SJSA1 (cell line): ENCODE results near the gene SYNJ2. TPM values are rescaled to one million over a fixed set of nuclear protein-coding genes. Genes with fewer than 3 reads are reported as not detected.

ENCODE experiments used
- DNase-seq, 2 experiments: peaks; one replicate each; pipeline ENCODE4 v3.0.0-alpha.2; 2015 to 2020; ENCODE audit warnings: low spot score in 2 of 2, low read depth in 1 of 2
- H3K27ac ChIP-seq: fragments of 250-450 bp; sonication (Bioruptor Pico); 2 replicates; pipeline ENCODE4 v1.5.1; 2020; ENCODE audit warnings: mild to moderate bottlenecking, moderate library complexity
- H3K27me3 ChIP-seq: fragments of 250-450 bp; sonication (Bioruptor Pico); replicated peaks from 2 replicates; pipeline ENCODE4 v1.5.1; 2020; ENCODE audit warnings: mild to moderate bottlenecking, moderate library complexity
- H3K36me3 ChIP-seq: fragments of 250-450 bp; sonication (Bioruptor Pico); 2 replicates; pipeline ENCODE4 v1.5.1; 2020; ENCODE audit warnings: mild to moderate bottlenecking
- H3K4me1 ChIP-seq: fragments of 250-450 bp; sonication (Bioruptor Pico); replicated peaks from 2 replicates; pipeline ENCODE4 v1.6.1; 2021; ENCODE audit warnings: mild to moderate bottlenecking
- H3K4me3 ChIP-seq: fragments of 250-450 bp; sonication (Bioruptor Pico); 2 replicates; pipeline ENCODE4 v1.5.1; 2020; ENCODE audit warnings: mild to moderate bottlenecking
- H3K9me3 ChIP-seq: fragments of 250-450 bp; sonication (Bioruptor Pico); replicated peaks from 2 replicates; pipeline ENCODE4 v1.5.1; 2020; ENCODE audit warnings: mild to moderate bottlenecking
- total RNA-seq: library from RNA; depleted of rRNA; stranded (reverse); fragments of >200 nt; shearing (Covaris generic); gene quantifications from 2 replicates; pipeline ENCODE4 v1.2.3, GENCODE V29; 2014

Gene SYNJ2
- total RNA-seq, 1 experiment from 2014 or later = 23.7 TPM

- Histone ChIP-seq H3K9me3 (no peaks in the 10 kb centered on the region), H3K27me3 (no peaks in the 10 kb centered on the region), H3K4me3 (no peak overlapping the region), H3K36me3 (0 out of 2 replicates have a peak, but pooled peaks cover 4% of the 10 kb centered on the region), H3K27ac (peak overlapping the region; percentile 63), H3K4me1 (peaks cover 41% of the 10 kb centered on the region)
- no peak for DNase-seq
Measured at GRCh38 chr6:158003910-158004700, 22.4 kb downstream of the SYNJ2 start.

DNA sequence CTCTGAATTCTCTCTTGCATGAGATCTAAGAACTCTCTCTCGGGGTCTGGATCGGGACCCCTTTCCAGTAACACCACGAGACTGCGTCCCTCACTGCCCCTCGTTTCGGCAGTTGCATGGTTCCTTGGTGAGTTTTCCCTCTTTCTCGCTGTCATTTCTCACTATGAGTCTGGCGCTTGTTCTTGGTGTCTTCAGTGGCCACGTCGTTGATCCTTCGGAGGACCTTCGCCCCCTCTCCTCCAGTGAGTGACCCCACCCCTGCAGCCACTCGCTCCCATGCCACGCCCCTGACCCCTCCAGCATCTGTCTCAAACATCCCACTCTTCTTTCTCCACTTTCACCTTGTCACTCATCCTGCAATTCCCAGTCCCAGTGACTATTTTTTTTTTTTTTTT, 23.0 kb downstream of the SYNJ2 start:
- H3K9me3 ChIP-seq = no peaks in the 10 kb centered on the region
- H3K27ac ChIP-seq = no peak overlapping the region
- H3K36me3 ChIP-seq = 0 out of 2 replicates have a peak, but pooled peaks cover 4% of the 10 kb centered on the region
- H3K4me3 ChIP-seq = no peak overlapping the region
- DNase-seq = no peak
- H3K4me1 ChIP-seq = peaks cover 47% of the 10 kb centered on the region
- no peaks in the 10 kb centered on the region for H3K27me3 ChIP-seq

DNA sequence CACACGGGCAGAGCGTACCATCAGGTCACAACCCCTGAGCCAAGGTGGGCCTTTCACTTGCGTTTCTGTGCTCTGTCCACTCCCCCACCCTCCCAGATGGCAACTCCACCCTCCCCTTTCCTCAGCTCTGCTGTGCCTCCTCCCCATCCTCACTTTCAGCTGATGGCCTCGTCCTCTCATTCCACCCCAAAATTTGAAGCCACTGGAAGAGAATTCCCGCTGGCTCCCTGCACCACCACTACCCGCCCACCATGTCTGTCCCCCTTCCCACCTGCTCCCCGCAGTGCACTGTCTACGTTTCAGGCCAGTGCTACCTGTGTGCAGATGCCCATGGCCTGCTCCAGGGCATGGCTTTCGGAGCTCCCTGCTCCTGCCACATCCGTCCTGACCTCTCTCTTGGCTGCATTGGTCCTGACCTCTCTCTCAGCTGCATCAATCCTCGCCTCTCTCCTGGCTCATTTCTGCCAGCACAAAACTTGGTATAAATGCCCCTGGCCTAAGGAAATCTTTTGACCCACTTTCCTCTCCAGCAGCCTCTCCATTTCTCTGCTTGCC, 24.0 kb downstream of the SYNJ2 start:
- peaks cover 50% of the 10 kb centered on the region for H3K4me1 ChIP-seq
- 0 out of 2 replicates have a peak, but pooled peaks cover 4% of the 10 kb centered on the region for H3K36me3 ChIP-seq

GRCh38 chr6:158006331-158006730, 24.7 kb downstream of the SYNJ2 start:
- Histone ChIP-seq H3K36me3 (0 out of 2 replicates have a peak, but pooled peaks cover 4% of the 10 kb centered on the region), H3K4me1 (peaks cover 55% of the 10 kb centered on the region), H3K27me3 (no peaks in the 10 kb centered on the region), H3K9me3 (no peaks in the 10 kb centered on the region), H3K27ac (no peak overlapping the region), H3K4me3 (no peak overlapping the region)
- no peak for DNase-seq

More for the DNA sequence above, 24.0 kb downstream of the SYNJ2 start:
- Histone ChIP-seq H3K4me3 (no peak overlapping the region), H3K9me3 (no peaks in the 10 kb centered on the region), H3K27ac (no peak overlapping the region), H3K27me3 (no peaks in the 10 kb centered on the region)
- DNase-seq = no peak

GRCh38 chr6:158006821-158007570, 25.3 kb downstream of the SYNJ2 start:
- Histone ChIP-seq H3K4me3 (no peak overlapping the region), H3K27me3 (no peaks in the 10 kb centered on the region), H3K9me3 (no peaks in the 10 kb centered on the region), H3K4me1 (peaks cover 62% of the 10 kb centered on the region), H3K27ac (no peak overlapping the region), H3K36me3 (0 out of 2 replicates have a peak, but pooled peaks cover 4% of the 10 kb centered on the region)
- no peak for DNase-seq

GRCh38 chr6:158008864-158009113, 27.1 kb downstream of the SYNJ2 start:
- Histone ChIP-seq H3K27ac (no peak overlapping the region), H3K4me1 (peaks cover 47% of the 10 kb centered on the region), H3K27me3 (no peaks in the 10 kb centered on the region), H3K36me3 (peaks cover 4% of the 10 kb centered on the region; the same call in 1 of the 2 replicates), H3K9me3 (no peaks in the 10 kb centered on the region), H3K4me3 (no peak overlapping the region)
- DNase-seq = no peak

DNA sequence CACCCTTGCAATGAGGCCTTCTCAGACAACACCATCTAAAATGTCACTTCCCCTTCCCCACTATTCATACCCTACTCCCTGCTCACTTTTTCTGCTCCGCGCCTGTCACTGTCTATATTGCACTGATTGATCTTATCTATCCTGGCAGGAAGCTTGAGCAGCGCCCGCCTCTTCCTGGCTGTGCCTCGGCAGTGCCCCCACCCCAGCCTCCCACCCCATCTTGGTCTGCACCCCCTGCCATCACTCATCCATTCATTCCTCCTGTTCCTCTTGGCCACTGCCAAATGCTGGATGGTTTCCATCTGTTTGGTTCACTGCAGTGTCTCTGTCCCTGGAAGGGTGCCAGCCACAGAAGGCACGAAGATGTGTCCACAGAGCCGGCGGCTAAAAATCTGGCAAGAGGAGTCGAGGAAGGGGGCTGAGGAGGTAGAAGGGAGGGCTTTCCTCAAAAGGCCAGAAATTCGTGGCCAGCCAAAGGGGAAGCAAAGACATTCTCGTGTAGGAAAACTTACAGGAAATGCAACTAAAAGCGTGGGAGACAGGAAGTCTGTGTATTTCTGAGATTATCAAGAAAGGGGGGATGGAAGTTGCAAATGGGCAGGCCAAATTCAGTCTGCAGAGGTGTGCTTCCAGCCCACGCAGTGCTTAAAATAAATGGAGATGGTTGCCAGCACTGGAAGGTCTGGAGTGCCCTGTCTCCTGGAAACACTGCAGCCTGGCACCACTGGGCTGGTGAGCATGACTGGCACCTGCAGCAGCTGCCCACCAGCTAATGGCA, 27.6 kb downstream of the SYNJ2 start:
- peak; percentile 40 to 63 for DNase-seq
- no peaks in the 10 kb centered on the region for H3K9me3 ChIP-seq

DNA sequence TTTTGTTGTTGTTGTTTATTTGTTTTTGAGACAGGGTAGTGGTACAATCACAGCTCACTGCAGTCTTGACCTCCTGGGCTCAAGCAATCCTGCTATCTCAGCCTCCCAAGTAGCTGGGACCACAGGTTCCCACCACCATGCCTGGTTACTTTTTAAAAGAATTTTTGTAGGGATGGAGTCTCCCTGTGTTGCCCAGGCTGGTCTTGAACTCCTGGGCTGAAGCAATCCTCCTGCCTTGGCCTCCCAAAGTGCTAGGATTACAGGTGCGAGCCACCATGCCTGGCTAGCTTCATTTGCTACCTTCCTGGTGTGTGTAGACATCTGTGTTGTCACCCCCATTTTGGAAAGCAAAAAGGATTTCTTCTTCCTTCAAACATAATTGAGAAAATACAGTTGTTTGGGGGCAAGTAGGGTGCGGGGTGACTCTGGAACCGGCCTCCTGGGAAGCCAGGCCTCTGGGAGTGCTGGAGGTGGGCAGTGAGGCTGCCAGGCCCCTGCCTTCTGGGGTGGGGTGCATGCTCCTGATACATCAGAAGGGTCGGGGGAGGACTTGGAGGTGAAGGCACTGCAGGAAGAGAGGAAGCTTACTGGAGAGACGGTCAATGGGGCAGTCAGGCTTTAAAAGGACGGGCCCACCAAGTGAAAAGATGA, 28.4 kb downstream of the SYNJ2 start:
- Histone ChIP-seq H3K4me1 (peaks cover 40% of the 10 kb centered on the region), H3K27me3 (no peaks in the 10 kb centered on the region), H3K36me3 (peaks cover 4% of the 10 kb centered on the region; the same call in 1 of the 2 replicates), H3K4me3 (no peak overlapping the region), H3K9me3 (no peaks in the 10 kb centered on the region), H3K27ac (no peak overlapping the region)
- DNase-seq = no peak

More for the DNA sequence above, 27.6 kb downstream of the SYNJ2 start:
- no peak overlapping the region for H3K4me3 ChIP-seq
- H3K36me3 ChIP-seq = peaks cover 4% of the 10 kb centered on the region; the same call in 1 of the 2 replicates
- H3K27me3 ChIP-seq = no peaks in the 10 kb centered on the region
- peaks cover 42% of the 10 kb centered on the region for H3K4me1 ChIP-seq
- H3K27ac ChIP-seq = no peak overlapping the region; the same call in 1 of the 2 replicates

GRCh38 chr6:158010591-158011477, 29.2 kb downstream of the SYNJ2 start:
- Histone ChIP-seq H3K27me3 (no peaks in the 10 kb centered on the region), H3K9me3 (no peaks in the 10 kb centered on the region), H3K4me3 (no peak overlapping the region), H3K4me1 (peaks cover 40% of the 10 kb centered on the region), H3K27ac (no peak overlapping the region), H3K36me3 (peaks cover 4% of the 10 kb centered on the region; the same call in 1 of the 2 replicates)
- DNase-seq = no peak

- Histone ChIP-seq H3K27me3 (no peaks in the 10 kb centered on the region), H3K27ac (no peak overlapping the region), H3K9me3 (no peaks in the 10 kb centered on the region), H3K4me1 (peaks cover 40% of the 10 kb centered on the region), H3K4me3 (no peak overlapping the region), H3K36me3 (peaks cover 4% of the 10 kb centered on the region; the same call in 1 of the 2 replicates)
- DNase-seq = no peak
Measured at GRCh38 chr6:158011478-158011920, 29.8 kb downstream of the SYNJ2 start.

GRCh38 chr6:158011980-158012566, 30.4 kb downstream of the SYNJ2 start:
- H3K27me3 ChIP-seq = no peaks in the 10 kb centered on the region
- no peak overlapping the region for H3K27ac ChIP-seq
- H3K4me3 ChIP-seq = no peak overlapping the region
- peaks cover 4% of the 10 kb centered on the region; the same call in 1 of the 2 replicates for H3K36me3 ChIP-seq
- peaks cover 43% of the 10 kb centered on the region for H3K4me1 ChIP-seq
- no peak for DNase-seq
- H3K9me3 ChIP-seq = no peaks in the 10 kb centered on the region
